ENCODE data around the gene EGFL8.
"Not testable (repeated sequence)": the region's sequence is repeated elsewhere in the genome, so short reads cannot be mapped to it uniquely, and the experiment has no call there.

EGFL8 gene

GRCh38 chr6:32164295-32164694, at the start of gene EGFL8:
EGFL8 (plus strand) TSS chr6:32164595; CDS start chr6:32166166, 1,571 bp downstream.
- no peak for DNase-seq

- no peak for DNase-seq
Observed at GRCh38 chr6:32114796-32115195, 49.6 kb upstream of the EGFL8 start.

GRCh38 chr6:32115623-32116022, 48.8 kb upstream of the EGFL8 start:
- DNase-seq = no peak

- DNase-seq = no peak
Observed at GRCh38 chr6:32116674-32117073, 47.7 kb upstream of the EGFL8 start.

- no peak for DNase-seq
Observed at GRCh38 chr6:32117461-32117860, 46.9 kb upstream of the EGFL8 start.

- peak; percentile 36 for DNase-seq
Observed at GRCh38 chr6:32118782-32119628, 45.4 kb upstream of the EGFL8 start.

- no peak for DNase-seq
Observed at GRCh38 chr6:32120573-32121059, 43.8 kb upstream of the EGFL8 start.

GRCh38 chr6:32123681-32124080, 40.7 kb upstream of the EGFL8 start:
- DNase-seq = no peak

GRCh38 chr6:32126880-32127279, 37.5 kb upstream of the EGFL8 start:
- no peak for DNase-seq

GRCh38 chr6:32127409-32127716, 37.0 kb upstream of the EGFL8 start:
- DNase-seq = no peak

GRCh38 chr6:32127717-32128592, 36.4 kb upstream of the EGFL8 start, which contains the start of gene ATF6B:
ATF6B (minus strand) TSS chr6:32128246; CDS start chr6:32128207, 39 bp downstream.
- DNase-seq = peak; percentile 93

- DNase-seq = no peak
Observed at GRCh38 chr6:32128751-32129296, 35.6 kb upstream of the EGFL8 start.

- DNase-seq = no peak
Observed at GRCh38 chr6:32129297-32130088, 34.9 kb upstream of the EGFL8 start.

- DNase-seq = no peak
Observed at GRCh38 chr6:32131439-32131948, 32.9 kb upstream of the EGFL8 start.

- no peak for DNase-seq
Observed at GRCh38 chr6:32132110-32132509, 32.3 kb upstream of the EGFL8 start.

- DNase-seq = no peak
Observed at GRCh38 chr6:32133786-32134185, 30.6 kb upstream of the EGFL8 start.

GRCh38 chr6:32137454-32137853, 26.9 kb upstream of the EGFL8 start:
- no peak for DNase-seq

GRCh38 chr6:32139590-32139989, 24.8 kb upstream of the EGFL8 start:
- no peak for DNase-seq

GRCh38 chr6:32140420-32141046, 23.9 kb upstream of the EGFL8 start:
- no peak for DNase-seq

GRCh38 chr6:32144238-32144637, 20.2 kb upstream of the EGFL8 start:
- not testable (repeated sequence) for DNase-seq

- DNase-seq = no peak
Observed at GRCh38 chr6:32146287-32146686, 18.1 kb upstream of the EGFL8 start.

- DNase-seq = no peak
Observed at GRCh38 chr6:32146687-32147086, 17.7 kb upstream of the EGFL8 start.

All from activated effector memory CD4-positive, alpha-beta T cell treated with Interleukin-2 at 50 U/mL for 16 hours (primary cell).